PC-3 (cell line): ENCODE measurements around the gene TBX2. TPM values are rescaled to one million over a fixed set of nuclear protein-coding genes. Genes with fewer than 3 reads are reported as not detected.

Source experiments
- ATAC-seq: fragments of 200-7000 bp; cut with Tn5 transposase; 2 replicates; pipeline ENCODE4 v1.9.1; 2020; ENCODE audit warnings: mild to moderate bottlenecking, moderate library complexity
- BruUV-seq: library from RNA; stranded (reverse); fragments of 400-500 nt; replicated peaks from 2 replicates; lab custom pipeline; 2021; lab: Mats Ljungman, UMichigan
- CTCF ChIA-PET: fragments of 300-600 bp; sonication (Branson Sonifier 250); formaldehyde crosslinking; loops from one replicate; lab custom pipeline; 2022; ENCODE audit warnings: antibody characterized with exemption; lab: Charles Lee
- POLR2A ChIA-PET: fragments of 300-600 bp; sonication (Branson Sonifier 250); formaldehyde crosslinking; loops from one replicate; lab custom pipeline; 2022; ENCODE audit warnings: antibody characterized with exemption; ENCODE audit not compliant: unreplicated experiment; lab: Charles Lee
- DNase-seq: peaks from one replicate; pipeline ENCODE4 v3.0.0-alpha.2; 2015
- H2AFZ ChIP-seq: fragments of 300-600 bp; sonication (generic); 2 replicates; pipeline ENCODE4 v1.6.0; 2016; ENCODE audit warnings: antibody characterized with exemption, low read length
- H3F3A ChIP-seq: fragments of 300-600 bp; sonication (generic); one replicate; pipeline ENCODE4 v1.6.0; 2017; ENCODE audit warnings: antibody characterized with exemption, low read length, control low read depth, mild to moderate bottlenecking; ENCODE audit not compliant: unreplicated experiment
- H3K27ac ChIP-seq: fragments of 300-600 bp; sonication (generic); 2 replicates; pipeline ENCODE4 v1.5.1; 2016; ENCODE audit warnings: mild to moderate bottlenecking, low read length
- H3K27me3 ChIP-seq: fragments of 300-600 bp; sonication (generic); 2 replicates; pipeline ENCODE4 v1.6.1; 2016; ENCODE audit warnings: low read length, mixed read lengths
- H3K36me3 ChIP-seq: fragments of 300-600 bp; sonication (generic); 2 replicates; pipeline ENCODE4 v1.6.1; 2016; ENCODE audit warnings: low read depth, mixed run types, low read length, mixed read lengths
- H3K4me1 ChIP-seq: fragments of 300-600 bp; sonication (generic); 2 replicates; pipeline ENCODE4 v1.5.1; 2016; ENCODE audit warnings: low read length; ENCODE audit not compliant: insufficient read depth
- H3K4me2 ChIP-seq: fragments of 300-600 bp; sonication (generic); 2 replicates; pipeline ENCODE4 v1.6.0; 2016; ENCODE audit warnings: low read length
- H3K4me3 ChIP-seq: fragments of 300-600 bp; sonication (generic); 2 replicates; pipeline ENCODE4 v1.5.1; 2016; ENCODE audit warnings: mild to moderate bottlenecking, low read length, mixed read lengths
- H3K79me2 ChIP-seq: fragments of 300-600 bp; sonication (generic); 2 replicates; pipeline ENCODE4 v1.6.1; 2017; ENCODE audit warnings: low read length, mixed read lengths
- H3K9ac ChIP-seq: fragments of 300-600 bp; sonication (generic); 2 replicates; pipeline ENCODE4 v1.6.0; 2016; ENCODE audit warnings: mild to moderate bottlenecking, low read length
- H3K9me2 ChIP-seq: fragments of 300-600 bp; sonication (generic); replicated peaks from 2 replicates; pipeline ENCODE4 v1.6.1; 2016; ENCODE audit warnings: mixed run types, low read length, mixed read lengths
- H3K9me3 ChIP-seq: fragments of 300-600 bp; sonication (generic); 2 replicates; pipeline ENCODE4 v1.6.1; 2016; ENCODE audit warnings: low read length, mixed read lengths
- H4K20me1 ChIP-seq: fragments of 300-600 bp; sonication (generic); 2 replicates; pipeline ENCODE4 v1.6.1; 2016; ENCODE audit warnings: low read length, mixed read lengths
- EZH2 ChIP-seq: fragments of 300-600 bp; sonication (generic); IDR thresholded peaks from one replicate; pipeline ENCODE4 v1.6.1; 2017; ENCODE audit warnings: antibody characterized with exemption, mild to moderate bottlenecking, low read length; ENCODE audit not compliant: unreplicated experiment
- EZH2phosphoT487 ChIP-seq: fragments of 300-600 bp; sonication (generic); IDR thresholded peaks from 2 replicates; pipeline ENCODE4 v1.6.1; 2018; ENCODE audit warnings: mild to moderate bottlenecking, antibody characterized with exemption, low read length, borderline replicate concordance
- intact Hi-C: fragments of 100-400 bp; cut with micrococcal nuclease; formaldehyde crosslinking; loops from 2 replicates; pipeline ENCODE4 v1.9.0; 2023
- total RNA-seq: library from RNA; depleted of rRNA; stranded (reverse); fragments of >200 nt; gene quantifications from 2 replicates; pipeline ENCODE4 v1.2.3, GENCODE V29; 2014
- TF ChIP-seq, protein P1 (sequence below): fragments of 300-600 bp; sonication (generic); conservative IDR thresholded peaks from 2 replicates; pipeline ENCODE4 v1.5.1; 2017; ENCODE audit warnings: antibody characterized with exemption, low read depth, mild to moderate bottlenecking, low read length

TBX2 gene
- total RNA-seq, 1 experiment from 2014 or later = 7.1 TPM

DNA sequence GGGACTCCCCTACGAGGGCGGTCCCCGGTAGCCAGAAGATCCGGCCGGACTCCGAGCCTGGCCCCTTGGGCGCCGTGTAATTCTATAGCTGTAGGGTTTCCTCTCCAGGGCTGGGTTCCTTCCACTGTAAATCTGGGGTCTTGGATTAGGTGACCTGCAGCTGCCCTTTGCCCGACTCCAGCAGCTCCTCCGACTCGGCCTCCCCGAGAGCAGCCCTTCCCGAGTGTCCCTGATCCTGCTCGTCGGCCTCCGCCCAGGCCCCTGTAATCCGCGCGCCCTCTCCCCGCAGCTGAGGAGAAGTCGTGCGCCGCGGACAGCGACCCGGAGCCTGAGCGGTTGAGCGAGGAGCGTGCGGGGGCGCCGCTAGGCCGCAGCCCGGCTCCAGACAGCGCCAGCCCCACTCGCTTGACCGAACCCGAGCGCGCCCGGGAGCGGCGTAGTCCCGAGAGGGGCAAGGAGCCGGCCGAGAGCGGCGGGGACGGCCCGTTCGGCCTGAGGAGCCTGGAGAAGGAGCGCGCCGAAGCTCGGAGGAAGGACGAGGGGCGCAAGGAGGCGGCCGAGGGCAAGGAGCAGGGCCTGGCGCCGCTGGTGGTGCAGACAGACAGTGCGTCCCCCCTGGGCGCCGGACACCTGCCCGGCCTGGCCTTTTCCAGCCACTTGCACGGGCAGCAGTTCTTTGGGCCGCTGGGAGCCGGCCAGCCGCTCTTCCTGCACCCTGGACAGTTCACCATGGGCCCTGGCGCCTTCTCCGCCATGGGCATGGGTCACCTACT lies 5.5 kb downstream of the TBX2 start:
- ChIA-PET POLR2A (no interaction called here), CTCF (no interaction called here)
- H3K4me3 ChIP-seq = no peak overlapping the region
- no peak overlapping the region for H2AFZ ChIP-seq
- no peak for TF ChIP-seq EZH2phosphoT487
- no peak overlapping the region for H3K9ac ChIP-seq
- H3K36me3 ChIP-seq = no peaks in the 10 kb centered on the region
- DNase-seq (no peak), ATAC-seq (no peak)
- BruUV-seq = no TSS peak
- H4K20me1 ChIP-seq = no peaks in the 10 kb centered on the region
- intact Hi-C loops = no loop called here
- H3K9me2 ChIP-seq = no peaks in the 10 kb centered on the region
- H3K27ac ChIP-seq = no peak overlapping the region
- H3K9me3 ChIP-seq = no peaks in the 10 kb centered on the region
- peaks cover 15% of the 10 kb centered on the region for H3K4me1 ChIP-seq
- H3K4me2 ChIP-seq = no peak overlapping the region
- no peaks in the 10 kb centered on the region for H3F3A ChIP-seq
- no peaks in the 10 kb centered on the region for H3K27me3 ChIP-seq
- peaks cover 16% of the 10 kb centered on the region for H3K79me2 ChIP-seq

DNA sequence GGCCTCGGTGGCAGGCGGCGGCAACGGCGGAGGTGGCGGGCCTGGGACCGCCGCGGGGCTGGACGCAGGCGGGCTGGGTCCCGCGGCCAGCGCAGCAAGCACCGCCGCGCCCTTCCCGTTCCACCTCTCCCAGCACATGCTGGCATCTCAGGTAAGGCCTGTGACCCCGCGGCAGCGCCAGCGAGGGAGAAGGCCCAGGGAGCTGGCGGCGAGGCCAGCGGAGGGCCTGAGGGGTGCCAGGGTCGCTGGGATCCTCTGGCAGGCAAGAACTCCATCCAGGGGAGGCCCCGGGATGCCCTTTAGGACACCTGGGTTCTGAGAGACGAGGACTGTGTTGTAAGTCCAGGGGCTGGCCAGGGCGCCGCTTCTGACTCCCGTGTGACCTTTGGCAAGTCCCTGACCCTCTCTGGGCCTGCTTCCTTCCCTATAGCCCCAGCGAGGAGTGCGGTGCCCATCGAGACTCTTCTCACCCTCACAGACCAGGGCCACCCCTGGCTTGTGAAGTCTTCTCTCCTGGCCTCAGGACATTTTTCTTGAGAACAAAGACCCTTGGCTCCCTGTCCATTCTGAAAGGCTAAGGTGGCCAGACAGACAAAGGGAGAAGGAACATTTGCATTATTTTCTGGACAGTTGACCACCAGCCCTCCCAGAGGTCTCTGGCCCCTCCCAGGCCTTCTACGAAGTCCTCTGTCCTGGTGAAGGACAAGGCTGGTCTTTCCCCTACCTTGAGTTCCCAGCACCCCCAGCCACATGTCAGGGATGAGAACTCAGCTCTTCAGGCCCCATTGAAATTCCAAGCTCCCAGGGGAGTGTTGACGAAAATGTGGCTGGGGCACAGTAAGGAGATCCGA lies 6.3 kb downstream of the TBX2 start:
- DNase-seq = no peak
- POLR2A ChIA-PET = no interaction called here
- Histone ChIP-seq H3K4me3 (no peak overlapping the region), H3K36me3 (no peaks in the 10 kb centered on the region), H3K4me2 (no peak overlapping the region), H4K20me1 (no peaks in the 10 kb centered on the region), H3K9ac (no peak overlapping the region), H2AFZ (no peak overlapping the region), H3K9me2 (no peaks in the 10 kb centered on the region), H3K9me3 (no peaks in the 10 kb centered on the region), H3F3A (no peaks in the 10 kb centered on the region), H3K27ac (no peak overlapping the region), H3K4me1 (peaks cover 11% of the 10 kb centered on the region), H3K27me3 (no peaks in the 10 kb centered on the region), H3K79me2 (peaks cover 11% of the 10 kb centered on the region)
- intact Hi-C loops = no loop called here
- BruUV-seq = no TSS peak
- ATAC-seq = no peak
- no peak for TF ChIP-seq EZH2
- TF ChIP-seq EZH2phosphoT487 = no peak
- TF ChIP-seq, protein P1, sequence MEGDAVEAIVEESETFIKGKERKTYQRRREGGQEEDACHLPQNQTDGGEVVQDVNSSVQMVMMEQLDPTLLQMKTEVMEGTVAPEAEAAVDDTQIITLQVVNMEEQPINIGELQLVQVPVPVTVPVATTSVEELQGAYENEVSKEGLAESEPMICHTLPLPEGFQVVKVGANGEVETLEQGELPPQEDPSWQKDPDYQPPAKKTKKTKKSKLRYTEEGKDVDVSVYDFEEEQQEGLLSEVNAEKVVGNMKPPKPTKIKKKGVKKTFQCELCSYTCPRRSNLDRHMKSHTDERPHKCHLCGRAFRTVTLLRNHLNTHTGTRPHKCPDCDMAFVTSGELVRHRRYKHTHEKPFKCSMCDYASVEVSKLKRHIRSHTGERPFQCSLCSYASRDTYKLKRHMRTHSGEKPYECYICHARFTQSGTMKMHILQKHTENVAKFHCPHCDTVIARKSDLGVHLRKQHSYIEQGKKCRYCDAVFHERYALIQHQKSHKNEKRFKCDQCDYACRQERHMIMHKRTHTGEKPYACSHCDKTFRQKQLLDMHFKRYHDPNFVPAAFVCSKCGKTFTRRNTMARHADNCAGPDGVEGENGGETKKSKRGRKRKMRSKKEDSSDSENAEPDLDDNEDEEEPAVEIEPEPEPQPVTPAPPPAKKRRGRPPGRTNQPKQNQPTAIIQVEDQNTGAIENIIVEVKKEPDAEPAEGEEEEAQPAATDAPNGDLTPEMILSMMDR = no peak
- CTCF ChIA-PET = no interaction called here

DNA sequence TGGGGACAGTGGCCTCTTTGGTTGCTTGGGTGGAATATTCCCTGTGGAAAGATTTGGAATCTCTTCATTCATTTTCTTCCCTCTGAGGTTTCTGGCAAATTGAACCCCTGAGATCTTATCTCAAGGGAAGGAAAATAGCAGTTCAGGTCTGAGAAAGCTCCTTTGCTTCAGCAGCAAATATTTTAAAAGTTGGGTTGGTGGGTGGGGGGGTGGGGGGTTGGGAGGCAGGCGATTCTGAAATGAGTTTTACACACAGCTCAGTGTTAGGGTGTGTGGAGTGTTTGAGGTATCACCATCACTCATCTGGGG lies 6.8 kb downstream of the TBX2 start:
- Histone ChIP-seq H3K27me3 (no peaks in the 10 kb centered on the region), H3K79me2 (peaks cover 6% of the 10 kb centered on the region; the same call in 1 of the 2 replicates)
- CTCF ChIA-PET = no interaction called here

More for the DNA sequence above, 6.8 kb downstream of the TBX2 start:
- no peaks in the 10 kb centered on the region for H3F3A ChIP-seq
- TF ChIP-seq EZH2phosphoT487 (no peak), EZH2 (no peak)
- TF ChIP-seq, protein P1 = no peak
- H3K9ac ChIP-seq = no peak overlapping the region
- DNase-seq (no peak), ATAC-seq (no peak)
- H3K9me3 ChIP-seq = no peaks in the 10 kb centered on the region
- H2AFZ ChIP-seq = no peak overlapping the region
- no TSS peak for BruUV-seq
- H3K4me1 ChIP-seq = peaks cover 9% of the 10 kb centered on the region; the same call in 1 of the 2 replicates
- POLR2A ChIA-PET = no interaction called here
- no peak overlapping the region for H3K4me3 ChIP-seq
- H3K36me3 ChIP-seq = no peaks in the 10 kb centered on the region
- H3K4me2 ChIP-seq = no peak overlapping the region
- H3K27ac ChIP-seq = no peak overlapping the region
- intact Hi-C loops = no loop called here
- no peaks in the 10 kb centered on the region for H4K20me1 ChIP-seq
- H3K9me2 ChIP-seq = no peaks in the 10 kb centered on the region
